ENCODE results near the gene ASAP2.

ASAP2 gene

DNA sequence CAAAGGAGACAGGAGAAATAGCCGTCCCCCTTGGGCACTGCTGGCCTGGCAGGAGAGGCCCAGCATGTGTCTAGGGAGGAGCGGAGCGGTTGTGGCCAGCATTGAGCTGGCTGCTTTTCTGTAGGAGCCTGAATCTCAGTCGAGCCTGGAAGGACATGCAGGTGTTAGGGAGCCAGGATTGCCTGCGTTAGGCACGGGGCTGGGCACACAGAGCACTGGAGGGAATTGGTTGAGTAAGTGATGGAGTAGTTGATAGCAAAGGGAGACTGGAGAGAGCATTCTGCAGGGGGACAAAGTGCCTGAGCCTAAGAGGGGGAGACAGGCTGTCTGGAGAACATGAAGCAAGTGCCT is 22.8 kb downstream of the ASAP2 start:
- FAIRE-seq (no peak), DNase-seq (ENCODE audit: insufficient read length) (no peak)
- TF ChIP-seq TAF1 (IDR thresholded peaks at IDR 0.05; ENCODE audit: borderline replicate concordance, low read depth, low read length) (no peak), POLR2AphosphoS5 (IDR thresholded peaks at IDR 0.05; ENCODE audit: low read depth, low read length) (no peak), POLR2A (IDR thresholded peaks at IDR 0.05; ENCODE audit: low read depth, low read length) (no peak)

DNA sequence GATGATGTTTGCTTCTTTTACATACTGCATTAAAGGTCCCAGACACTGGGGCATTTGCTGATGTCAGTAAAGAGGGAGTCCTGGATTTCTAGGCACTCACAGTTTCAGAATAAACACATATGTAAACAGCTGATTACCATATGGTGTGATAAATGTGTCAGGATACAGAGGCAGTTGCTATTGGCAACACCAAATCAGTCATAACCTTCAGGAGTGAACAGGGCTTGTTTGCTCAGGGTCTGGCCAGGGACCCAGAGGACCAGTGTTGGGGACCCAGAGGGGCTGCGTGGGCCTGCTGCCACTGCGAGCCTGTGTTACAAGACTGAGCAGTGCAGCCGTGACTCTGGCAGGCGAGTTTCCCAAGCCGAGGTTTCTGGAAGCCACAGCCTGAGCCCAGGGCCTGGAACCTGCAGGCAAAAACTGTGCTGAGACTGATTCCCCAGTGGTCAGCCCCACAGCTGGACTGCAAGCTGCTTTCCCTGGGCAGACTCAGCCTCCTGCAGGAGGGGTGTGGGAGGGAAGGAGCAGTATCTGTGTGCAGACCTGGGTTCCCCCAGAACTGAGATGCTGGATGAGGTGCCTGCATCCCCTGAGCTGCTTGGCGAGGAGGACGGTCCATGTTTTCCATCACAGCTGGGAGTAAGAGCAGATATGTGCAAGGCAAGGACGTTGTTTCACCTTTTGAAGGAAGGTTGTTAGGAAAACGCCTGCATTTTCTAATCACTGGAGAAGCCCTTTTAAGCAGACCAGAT is 23.6 kb downstream of the ASAP2 start:
- no peak for TF ChIP-seq POLR2A (IDR thresholded peaks at IDR 0.05; ENCODE audit: low read depth, low read length)
- TF ChIP-seq TAF1 (IDR thresholded peaks at IDR 0.05; ENCODE audit: borderline replicate concordance, low read depth, low read length) = no peak
- no peak for TF ChIP-seq POLR2AphosphoS5 (IDR thresholded peaks at IDR 0.05; ENCODE audit: low read depth, low read length)
- no peak for FAIRE-seq
- DNase-seq (ENCODE audit: insufficient read length) = no peak

DNA sequence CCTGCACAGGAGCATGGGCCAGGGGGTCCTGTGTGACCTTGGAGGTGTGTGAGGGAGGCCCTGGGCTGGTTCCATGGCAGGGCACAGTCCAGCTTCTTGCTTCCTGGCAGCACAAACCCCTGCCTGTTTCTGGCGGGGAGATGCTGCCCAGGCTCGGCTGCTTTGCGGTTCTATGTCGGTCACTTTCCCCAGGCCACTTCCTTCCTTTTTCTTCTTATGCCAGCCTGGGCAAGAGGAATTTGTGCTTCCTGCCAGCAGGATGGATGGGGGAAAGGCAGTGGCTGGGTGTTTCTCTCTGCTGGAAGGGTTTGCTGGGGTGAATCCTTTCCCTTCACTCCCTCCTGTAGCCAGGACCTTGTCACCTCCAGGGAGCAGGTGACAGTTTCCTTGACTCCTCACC is 24.3 kb downstream of the ASAP2 start:
- no peak for TF ChIP-seq POLR2A (IDR thresholded peaks at IDR 0.05; ENCODE audit: low read depth, low read length)
- no peak for TF ChIP-seq TAF1 (IDR thresholded peaks at IDR 0.05; ENCODE audit: borderline replicate concordance, low read depth, low read length)
- no peak for TF ChIP-seq POLR2AphosphoS5 (IDR thresholded peaks at IDR 0.05; ENCODE audit: low read depth, low read length)
- FAIRE-seq (no peak), DNase-seq (ENCODE audit: insufficient read length) (no peak)

DNA sequence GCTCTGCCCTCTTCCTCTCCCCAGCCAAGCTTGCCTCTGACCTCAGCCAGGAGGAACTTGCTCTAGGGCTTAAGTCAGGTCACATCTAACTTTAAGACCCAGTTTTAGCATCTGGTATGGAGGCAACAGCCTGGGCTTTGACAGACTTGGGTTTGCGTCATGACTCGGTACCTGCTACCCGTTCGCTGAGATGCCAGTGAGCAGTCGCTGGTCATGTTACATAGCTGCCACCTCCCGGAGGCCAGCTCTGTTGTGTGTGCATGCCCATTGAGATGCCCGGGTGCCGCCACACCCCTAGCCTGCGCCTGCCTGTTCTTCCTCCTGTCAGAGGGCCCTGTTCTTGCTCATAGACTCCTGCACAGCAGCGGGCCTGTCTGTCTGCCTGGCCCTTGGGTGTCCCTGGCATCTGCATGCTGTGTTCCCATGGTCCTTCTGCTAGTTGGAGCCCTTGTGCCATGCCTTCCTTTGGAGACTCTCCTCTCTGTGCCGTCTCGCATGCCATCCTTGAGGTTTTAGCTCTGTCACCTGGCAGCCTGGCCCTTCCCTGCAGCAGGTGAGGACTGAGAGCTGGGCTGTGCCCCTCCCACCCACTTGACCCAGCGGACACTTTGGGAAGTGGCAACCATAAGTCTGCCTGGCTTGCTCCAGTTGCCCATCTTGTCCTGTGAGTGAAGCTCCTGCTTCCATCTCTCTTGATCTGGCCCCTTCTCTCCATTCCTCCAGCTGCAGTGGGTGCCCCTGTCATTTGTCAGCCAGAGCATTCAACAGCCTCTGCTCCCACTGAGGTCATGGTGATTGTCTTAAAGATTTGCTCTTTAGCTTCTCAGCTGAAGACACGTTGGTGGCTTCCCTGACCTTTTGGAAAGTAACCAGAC is 24.9 kb downstream of the ASAP2 start:
- no peak for FAIRE-seq
- TF ChIP-seq POLR2AphosphoS5 (IDR thresholded peaks at IDR 0.05; ENCODE audit: low read depth, low read length) = no peak
- TF ChIP-seq POLR2A (IDR thresholded peaks at IDR 0.05; ENCODE audit: low read depth, low read length) = no peak
- TF ChIP-seq TAF1 (IDR thresholded peaks at IDR 0.05; ENCODE audit: borderline replicate concordance, low read depth, low read length) = no peak
- DNase-seq (ENCODE audit: insufficient read length) = no peak

DNA sequence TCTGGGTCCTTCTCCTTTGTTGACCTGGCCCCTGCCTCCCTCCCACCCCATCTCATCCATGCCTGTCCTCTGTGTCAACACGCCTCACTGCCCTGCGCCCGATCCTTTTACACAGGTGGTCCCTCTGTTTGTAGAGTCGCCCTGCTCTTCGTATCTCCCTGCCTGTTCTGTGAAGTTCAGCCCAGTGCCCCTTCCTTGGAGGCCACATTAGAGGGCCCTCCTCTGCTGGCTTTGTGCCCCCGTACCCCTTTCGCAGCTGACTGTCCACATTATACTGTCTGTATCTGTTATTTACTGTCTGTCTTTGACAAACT is 25.5 kb downstream of the ASAP2 start:
- FAIRE-seq (no peak), DNase-seq (ENCODE audit: insufficient read length) (no peak)
- TF ChIP-seq POLR2AphosphoS5 (IDR thresholded peaks at IDR 0.05; ENCODE audit: low read depth, low read length) = no peak
- no peak for TF ChIP-seq POLR2A (IDR thresholded peaks at IDR 0.05; ENCODE audit: low read depth, low read length)
- no peak for TF ChIP-seq TAF1 (IDR thresholded peaks at IDR 0.05; ENCODE audit: borderline replicate concordance, low read depth, low read length)

DNA sequence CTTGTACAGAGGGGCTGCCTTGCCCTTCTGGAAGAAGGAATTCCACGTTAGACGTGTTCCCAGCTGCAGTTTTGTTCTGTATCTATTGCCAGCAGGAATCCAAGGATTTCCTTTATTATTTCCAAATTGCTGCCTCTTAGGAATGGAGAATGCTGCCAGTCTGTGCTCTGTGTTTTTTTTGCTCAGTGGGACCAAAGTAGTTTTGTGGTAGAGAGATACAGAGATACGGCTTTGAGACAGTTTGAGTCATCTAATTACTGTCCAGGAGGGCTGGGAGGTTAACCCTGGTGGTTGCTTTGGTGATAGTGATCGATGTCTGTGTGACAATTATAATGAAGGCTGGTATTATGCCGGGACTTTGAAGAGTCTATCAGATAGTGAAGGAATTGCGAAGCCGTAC is 26.3 kb downstream of the ASAP2 start:
- FAIRE-seq = no peak

DNA sequence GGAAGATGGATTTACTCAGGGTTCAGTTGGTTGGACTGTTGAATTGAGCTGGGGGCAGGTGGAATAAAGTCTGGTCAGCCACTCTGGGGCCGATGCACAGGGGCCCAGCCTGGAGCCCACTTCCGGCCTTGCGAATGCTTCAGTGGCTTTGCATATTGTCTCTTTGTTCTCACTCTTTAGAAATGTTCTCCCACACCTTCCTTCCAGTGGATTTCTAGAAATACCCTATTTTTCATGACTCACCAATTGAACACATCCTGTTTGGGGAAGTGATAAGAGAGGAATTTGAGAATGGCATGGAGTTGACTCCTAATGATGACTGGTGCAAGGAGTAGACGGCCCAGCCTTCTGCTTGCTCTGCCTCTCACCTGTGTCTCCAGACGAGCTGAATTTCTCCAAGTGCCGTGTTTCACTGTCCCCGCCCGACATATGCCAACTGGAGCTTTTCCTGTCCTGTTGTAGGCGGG is 28.1 kb downstream of the ASAP2 start:
- no peak for TF ChIP-seq POLR2AphosphoS5 (IDR thresholded peaks at IDR 0.05; ENCODE audit: low read depth, low read length)
- no peak for TF ChIP-seq POLR2A (IDR thresholded peaks at IDR 0.05; ENCODE audit: low read depth, low read length)
- TF ChIP-seq TAF1 (IDR thresholded peaks at IDR 0.05; ENCODE audit: borderline replicate concordance, low read depth, low read length) = no peak
- no peak for DNase-seq (ENCODE audit: insufficient read length)
- FAIRE-seq = no peak

More for the DNA sequence above, 26.3 kb downstream of the ASAP2 start:
- DNase-seq (ENCODE audit: insufficient read length) = no peak
- TF ChIP-seq POLR2AphosphoS5 (IDR thresholded peaks at IDR 0.05; ENCODE audit: low read depth, low read length) (no peak), POLR2A (IDR thresholded peaks at IDR 0.05; ENCODE audit: low read depth, low read length) (no peak), TAF1 (IDR thresholded peaks at IDR 0.05; ENCODE audit: borderline replicate concordance, low read depth, low read length) (no peak)

DNA sequence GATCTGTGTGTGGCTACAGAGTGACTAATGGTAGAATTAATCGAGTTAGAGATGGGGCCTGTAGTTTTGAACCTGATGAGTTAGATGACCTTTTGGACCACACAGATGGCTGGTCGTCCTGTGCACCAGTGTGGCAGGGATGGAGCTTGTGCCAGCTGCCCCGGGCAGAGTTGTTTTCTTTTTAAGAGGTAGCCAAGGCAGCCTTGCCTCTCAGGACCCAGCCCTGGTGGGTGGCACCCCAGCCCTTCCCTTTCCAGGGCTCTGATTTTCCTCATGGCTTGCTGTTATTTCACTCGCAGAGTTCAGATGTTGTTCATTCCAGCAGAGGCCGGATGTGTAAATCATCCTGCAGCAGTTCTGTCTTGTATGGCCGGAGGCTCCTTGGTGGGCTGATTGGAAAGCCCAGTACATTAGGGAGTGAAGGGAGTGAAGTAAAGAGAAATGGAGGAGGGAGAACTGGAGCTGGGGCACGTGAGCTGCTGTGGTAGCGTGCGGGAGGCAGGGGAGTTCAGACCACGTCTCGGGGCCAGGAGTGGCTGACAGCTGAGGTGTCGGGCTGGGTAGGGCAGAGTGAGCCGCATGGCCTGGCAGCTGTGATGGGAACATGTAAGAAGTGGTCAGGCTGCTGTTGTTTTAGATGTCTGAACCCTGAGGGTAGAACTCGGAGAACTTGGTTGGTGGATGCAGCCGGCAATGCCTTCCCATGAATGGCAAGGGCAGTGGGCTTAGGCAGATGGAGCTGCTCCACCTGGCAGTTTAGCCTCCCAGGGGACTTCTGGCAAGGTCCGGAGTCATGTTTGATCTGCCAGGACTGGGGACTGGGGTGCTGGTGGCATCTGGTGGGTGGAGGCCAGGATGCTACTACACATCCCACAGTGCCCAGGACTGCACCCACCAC is 28.8 kb downstream of the ASAP2 start:
- FAIRE-seq = no peak
- no peak for DNase-seq (ENCODE audit: insufficient read length)
- TF ChIP-seq POLR2AphosphoS5 (IDR thresholded peaks at IDR 0.05; ENCODE audit: low read depth, low read length) (no peak), POLR2A (IDR thresholded peaks at IDR 0.05; ENCODE audit: low read depth, low read length) (no peak), TAF1 (IDR thresholded peaks at IDR 0.05; ENCODE audit: borderline replicate concordance, low read depth, low read length) (no peak)

DNA sequence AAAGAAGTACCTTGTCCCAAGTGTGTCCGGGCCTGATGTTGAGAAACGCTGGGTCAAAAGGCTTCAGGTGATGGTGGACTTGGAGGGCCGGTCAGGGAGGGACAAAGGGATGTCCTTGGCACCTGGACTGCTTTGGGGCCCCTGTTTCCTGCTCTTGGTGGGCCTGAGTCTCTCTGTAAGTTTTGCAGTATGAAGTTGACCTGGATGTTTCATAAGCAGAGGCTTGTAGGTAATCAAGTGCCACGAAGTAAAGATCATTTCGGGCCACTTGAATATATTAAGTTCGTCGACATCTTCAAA is 29.4 kb downstream of the ASAP2 start:
- no peak for TF ChIP-seq TAF1 (IDR thresholded peaks at IDR 0.05; ENCODE audit: borderline replicate concordance, low read depth, low read length)
- TF ChIP-seq POLR2A (IDR thresholded peaks at IDR 0.05; ENCODE audit: low read depth, low read length) = no peak
- no peak for TF ChIP-seq POLR2AphosphoS5 (IDR thresholded peaks at IDR 0.05; ENCODE audit: low read depth, low read length)
- FAIRE-seq (no peak), DNase-seq (ENCODE audit: insufficient read length) (no peak)

DNA sequence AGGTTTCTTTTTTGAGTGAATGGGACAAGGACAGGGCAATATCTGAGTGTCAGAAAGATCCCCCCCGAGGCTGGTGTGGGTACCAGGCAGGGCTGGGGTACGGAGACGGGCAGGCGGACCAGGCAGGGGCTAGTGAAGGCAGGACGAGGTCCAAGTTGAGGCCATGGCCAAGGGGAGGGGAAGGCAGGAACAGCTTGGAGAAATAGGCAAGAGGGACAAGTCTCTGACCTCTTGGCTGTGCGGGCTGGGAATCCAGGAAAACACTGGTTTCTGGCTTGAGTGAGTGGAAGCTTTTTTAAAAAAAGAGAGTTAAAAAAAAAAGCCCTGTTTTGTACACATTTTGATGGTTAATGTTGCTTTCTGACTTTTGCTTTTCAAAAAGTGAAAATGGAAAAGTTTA is 30.3 kb downstream of the ASAP2 start:
- TF ChIP-seq POLR2AphosphoS5 (IDR thresholded peaks at IDR 0.05; ENCODE audit: low read depth, low read length) = no peak
- no peak for TF ChIP-seq POLR2A (IDR thresholded peaks at IDR 0.05; ENCODE audit: low read depth, low read length)
- no peak for TF ChIP-seq TAF1 (IDR thresholded peaks at IDR 0.05; ENCODE audit: borderline replicate concordance, low read depth, low read length)
- no peak for FAIRE-seq
- DNase-seq (ENCODE audit: insufficient read length) = no peak

DNA sequence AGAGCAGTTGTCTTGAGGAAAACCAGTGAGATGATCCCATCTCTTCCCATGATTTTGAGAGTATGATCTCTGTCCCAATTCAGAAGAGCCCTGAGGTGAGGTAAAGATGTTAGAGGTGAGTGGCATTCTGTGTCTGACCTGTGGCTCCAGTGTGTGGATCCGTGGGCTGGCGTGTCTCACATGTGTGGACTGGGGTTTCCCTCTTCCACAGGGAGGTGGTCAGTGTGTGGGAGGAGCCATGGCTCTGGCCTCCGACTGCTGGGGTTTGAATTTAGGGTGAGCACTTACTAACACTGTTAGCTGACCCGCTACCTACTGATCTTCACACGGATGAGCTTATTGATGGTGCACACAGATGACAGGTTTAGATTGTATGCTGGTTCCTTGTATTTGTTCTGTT is 31.2 kb downstream of the ASAP2 start:
- no peak for FAIRE-seq
- TF ChIP-seq POLR2A (IDR thresholded peaks at IDR 0.05; ENCODE audit: low read depth, low read length) = no peak
- no peak for DNase-seq (ENCODE audit: insufficient read length)
